Vagina (tissue), 2 donors: ENCODE results near the gene MANEA. TPM values are rescaled to one million over a fixed set of nuclear protein-coding genes. Genes with fewer than 3 reads are reported as not detected.

Source experiments
- DNase-seq, 2 donors: peaks; one replicate each; pipeline ENCODE4 v3.0.0-alpha.2; 2017; ENCODE audit errors: extremely low spot score in 2 of 2
- H3K27ac ChIP-seq: fragments of 200-600 bp; sonication (generic); one replicate; pipeline ENCODE4 v1.5.1; 2019
- H3K27me3 ChIP-seq: fragments of 200-600 bp; sonication (generic); one replicate; pipeline ENCODE4 v1.5.1; 2019
- H3K36me3 ChIP-seq, 2 donors: fragments of 200-600 bp; sonication (generic); one replicate each; pipeline ENCODE4 v1.5.1; 2017 to 2019
- H3K4me1 ChIP-seq: fragments of 200-600 bp; sonication (generic); one replicate; pipeline ENCODE4 v1.5.1; 2019
- H3K4me3 ChIP-seq, 2 donors: fragments of 200-600 bp; sonication (generic); 1 replicate in 1 of 2; 2 replicates in 1 of 2; pipeline ENCODE4 v1.5.1; 2016 to 2019
- H3K9me3 ChIP-seq: fragments of 200-600 bp; sonication (generic); one replicate; pipeline ENCODE4 v1.5.1; 2019
- POLR2A ChIP-seq, 2 donors: fragments of 450-650 bp; IDR thresholded peaks; one replicate each; pipeline ENCODE4 v1.6.1; 2017; ENCODE audit warnings: antibody characterized with exemption in 2 of 2, mild to moderate bottlenecking in 2 of 2, moderate library complexity in 2 of 2
- POLR2AphosphoS5 ChIP-seq, 2 donors: sonication (generic); formaldehyde crosslinking; IDR thresholded peaks; one replicate each; pipeline ENCODE4 v1.9.0; 2017; ENCODE audit warnings: antibody characterized with exemption in 2 of 2, mild to moderate bottlenecking in 2 of 2, low read depth in 1 of 2; ENCODE audit not compliant: insufficient read depth in 1 of 2
- intact Hi-C: fragments of 100-400 bp; cut with DNase I; formaldehyde crosslinking; loops from one replicate; pipeline ENCODE4 v1.15.1; 2023
- total RNA-seq: library from RNA; depleted of rRNA; stranded (reverse); fragments of >200 nt; gene quantifications from one replicate; pipeline ENCODE4 v1.2.3, GENCODE V29; 2016
- TF ChIP-seq, protein P1 (sequence below), 3 experiments: fragments of 450-650 bp in 2 of 3; fragments of 200-600 bp in 1 of 3; sonication (generic) in 1 of 3; IDR thresholded peaks; one replicate each; pipeline ENCODE4 v1.5.1; 2017 to 2019; ENCODE audit warnings: antibody characterized with exemption in 3 of 3, mild to moderate bottlenecking in 2 of 3, moderate library complexity in 2 of 3

MANEA gene
- total RNA-seq, 1 donor from 2014 or later, result 5.9 TPM

DNA sequence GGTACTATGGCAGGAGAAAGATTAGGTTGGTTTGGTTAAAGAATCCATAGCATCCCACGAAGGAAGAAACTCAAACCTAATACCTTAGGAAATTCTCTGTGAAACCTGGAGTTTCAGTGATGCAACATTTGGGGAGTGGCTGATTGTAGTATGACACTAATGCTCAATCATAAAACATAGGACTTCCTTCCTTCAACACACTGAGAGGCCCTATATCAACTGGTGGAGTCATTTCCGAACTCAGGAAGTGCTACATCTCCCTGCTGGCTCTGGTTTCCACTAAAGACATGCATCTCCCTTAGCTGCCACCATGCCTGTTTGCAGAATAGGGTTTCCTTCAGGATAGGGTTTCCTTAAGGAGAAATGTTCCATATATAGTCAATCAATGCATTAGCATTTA is 5.2 kb upstream of the MANEA start:
- TF ChIP-seq, protein P1, sequence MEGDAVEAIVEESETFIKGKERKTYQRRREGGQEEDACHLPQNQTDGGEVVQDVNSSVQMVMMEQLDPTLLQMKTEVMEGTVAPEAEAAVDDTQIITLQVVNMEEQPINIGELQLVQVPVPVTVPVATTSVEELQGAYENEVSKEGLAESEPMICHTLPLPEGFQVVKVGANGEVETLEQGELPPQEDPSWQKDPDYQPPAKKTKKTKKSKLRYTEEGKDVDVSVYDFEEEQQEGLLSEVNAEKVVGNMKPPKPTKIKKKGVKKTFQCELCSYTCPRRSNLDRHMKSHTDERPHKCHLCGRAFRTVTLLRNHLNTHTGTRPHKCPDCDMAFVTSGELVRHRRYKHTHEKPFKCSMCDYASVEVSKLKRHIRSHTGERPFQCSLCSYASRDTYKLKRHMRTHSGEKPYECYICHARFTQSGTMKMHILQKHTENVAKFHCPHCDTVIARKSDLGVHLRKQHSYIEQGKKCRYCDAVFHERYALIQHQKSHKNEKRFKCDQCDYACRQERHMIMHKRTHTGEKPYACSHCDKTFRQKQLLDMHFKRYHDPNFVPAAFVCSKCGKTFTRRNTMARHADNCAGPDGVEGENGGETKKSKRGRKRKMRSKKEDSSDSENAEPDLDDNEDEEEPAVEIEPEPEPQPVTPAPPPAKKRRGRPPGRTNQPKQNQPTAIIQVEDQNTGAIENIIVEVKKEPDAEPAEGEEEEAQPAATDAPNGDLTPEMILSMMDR (IDR thresholded peaks at IDR 0.05), result no peak
- TF ChIP-seq POLR2A (IDR thresholded peaks at IDR 0.05) (no peak), POLR2AphosphoS5 (IDR thresholded peaks at IDR 0.05; ENCODE audit: insufficient read depth in 1 of 2, low read depth in 1 of 2) (no peak)
- Histone ChIP-seq H3K4me3 (no peak overlapping the region), H3K36me3 (no peaks in the 10 kb centered on the region), H3K27ac (no peak overlapping the region), H3K4me1 (peaks cover 29% of the 10 kb centered on the region), H3K9me3 (no peaks in the 10 kb centered on the region), H3K27me3 (no peaks in the 10 kb centered on the region)
- intact Hi-C loops, result no loop called here
- no peak for DNase-seq

DNA sequence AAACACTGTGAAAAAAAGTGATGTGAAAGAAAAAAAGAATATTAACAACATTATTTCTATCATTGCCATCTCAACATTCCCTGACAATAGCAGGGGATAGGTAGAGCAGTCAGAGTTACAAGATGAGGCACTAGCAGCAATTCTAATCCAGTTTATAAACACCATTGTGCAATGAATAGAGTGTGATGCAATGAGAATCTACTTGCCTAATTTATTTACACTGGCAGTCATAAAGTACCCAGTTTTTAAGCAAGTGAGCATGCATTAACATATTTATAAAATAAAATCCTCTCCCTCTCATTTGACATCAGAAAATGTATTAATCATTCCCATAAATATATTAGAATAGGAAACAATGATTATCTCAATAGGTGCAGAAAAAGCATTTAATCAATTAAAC is 2.5 kb upstream of the MANEA start:
- Histone ChIP-seq H3K27me3 (no peaks in the 10 kb centered on the region), H3K36me3 (no peaks in the 10 kb centered on the region), H3K4me3 (peak overlapping the region; percentile 11 to 69), H3K4me1 (peaks cover 46% of the 10 kb centered on the region), H3K9me3 (no peaks in the 10 kb centered on the region), H3K27ac (no peak overlapping the region)
- DNase-seq, result no peak
- intact Hi-C loops, result no loop called here
- TF ChIP-seq POLR2A (IDR thresholded peaks at IDR 0.05) (no peak), POLR2AphosphoS5 (IDR thresholded peaks at IDR 0.05; ENCODE audit: insufficient read depth in 1 of 2, low read depth in 1 of 2) (peak in 1 of 2 donors; percentile 72)
- TF ChIP-seq, protein P1 (IDR thresholded peaks at IDR 0.05), result no peak

DNA sequence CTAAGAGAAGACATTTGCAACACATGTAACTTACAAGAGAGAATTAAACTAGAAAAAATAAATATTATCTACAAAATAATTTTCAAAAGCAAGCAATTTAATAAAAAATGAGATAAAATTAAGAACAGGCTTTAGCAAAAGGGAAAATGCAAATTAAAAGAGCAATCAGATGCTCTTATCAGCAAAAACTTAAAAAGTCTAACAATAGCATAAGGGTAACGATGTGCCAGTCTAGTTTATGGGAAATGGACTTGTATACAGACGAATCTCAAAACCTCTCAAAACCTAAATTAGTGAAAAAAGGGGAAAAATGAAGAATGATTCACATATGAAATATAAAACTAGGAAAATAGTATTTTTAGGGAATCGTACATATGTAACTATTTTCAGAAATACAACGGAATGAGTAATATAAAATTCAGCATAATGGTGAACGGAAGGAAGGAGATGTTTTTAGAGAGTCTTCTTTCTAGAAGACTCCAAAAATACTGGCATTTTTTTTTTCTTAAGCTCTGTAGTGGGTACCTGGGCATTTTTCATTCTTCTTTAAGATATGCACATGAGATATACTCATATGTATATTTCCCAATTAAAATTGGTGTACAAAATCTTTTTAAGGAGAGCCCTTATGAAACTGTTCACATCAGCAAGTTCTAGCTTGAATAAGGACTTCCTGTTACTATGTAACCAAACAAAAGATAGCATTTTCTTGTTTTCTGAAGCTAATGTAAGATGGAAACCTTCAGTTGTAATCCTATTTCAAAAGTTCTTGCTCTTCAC is 927 bp upstream of the MANEA start:
- intact Hi-C loops, result no loop called here
- TF ChIP-seq POLR2AphosphoS5 (IDR thresholded peaks at IDR 0.05; ENCODE audit: insufficient read depth in 1 of 2, low read depth in 1 of 2), result peak in 1 of 2 donors; percentile 55
- TF ChIP-seq, protein P1 (IDR thresholded peaks at IDR 0.05), result no peak

DNA sequence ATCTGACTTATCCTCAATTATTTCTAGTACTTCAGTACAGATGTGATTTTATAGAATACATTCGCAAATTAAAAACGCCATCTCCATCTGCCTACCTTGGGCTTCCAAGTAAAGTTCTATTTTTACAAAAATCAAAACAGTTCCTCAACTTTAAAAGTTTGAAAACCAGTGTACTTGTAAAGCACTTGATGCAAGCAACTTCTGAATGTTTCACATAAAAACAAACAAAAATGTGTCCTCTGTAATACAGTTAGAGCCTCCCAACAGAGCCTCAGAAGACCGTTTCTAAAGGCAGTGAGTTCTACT is 384 bp upstream of the MANEA start:
- Histone ChIP-seq H3K9me3 (no peaks in the 10 kb centered on the region), H3K4me1 (peaks cover 46% of the 10 kb centered on the region), H3K27ac (peak overlapping the region; percentile 96), H3K36me3 (no peaks in the 10 kb centered on the region), H3K27me3 (no peaks in the 10 kb centered on the region), H3K4me3 (peak overlapping the region; percentile 63 to 69)
- no peak for DNase-seq
- no peak for TF ChIP-seq POLR2AphosphoS5 (IDR thresholded peaks at IDR 0.05; ENCODE audit: insufficient read depth in 1 of 2, low read depth in 1 of 2)
- TF ChIP-seq, protein P1 (IDR thresholded peaks at IDR 0.05), result no peak
- no peak for TF ChIP-seq POLR2A (IDR thresholded peaks at IDR 0.05)
- intact Hi-C loops, result no loop called here

More for the DNA sequence above, 927 bp upstream of the MANEA start:
- Histone ChIP-seq H3K27ac (peak overlapping the region; percentile 96), H3K27me3 (no peaks in the 10 kb centered on the region), H3K36me3 (no peaks in the 10 kb centered on the region), H3K9me3 (no peaks in the 10 kb centered on the region), H3K4me3 (peak overlapping the region; percentile 63 to 69), H3K4me1 (peaks cover 46% of the 10 kb centered on the region)
- no peak for DNase-seq

DNA sequence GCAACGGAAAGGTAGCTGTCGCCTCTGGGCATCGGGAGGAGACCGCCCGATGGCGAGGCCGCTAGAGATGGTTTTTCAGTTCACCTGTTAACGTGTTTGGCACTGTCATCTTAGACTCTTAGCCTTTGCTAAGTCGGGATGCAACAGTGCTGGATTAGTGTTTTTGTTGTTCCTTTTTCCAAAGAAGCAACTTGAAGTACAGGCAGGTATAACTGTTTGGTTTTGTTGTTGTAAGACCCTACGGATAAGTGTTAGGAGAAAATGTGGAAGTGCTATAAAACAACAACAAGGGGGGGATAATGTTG is 723 bp downstream of the MANEA start:
- no peak for DNase-seq
- Histone ChIP-seq H3K9me3 (no peaks in the 10 kb centered on the region), H3K4me3 (peak overlapping the region; percentile 63 to 69), H3K27me3 (no peaks in the 10 kb centered on the region), H3K27ac (peak overlapping the region; percentile 96), H3K36me3 (no peaks in the 10 kb centered on the region), H3K4me1 (peaks cover 46% of the 10 kb centered on the region)
- intact Hi-C loops, result no loop called here
- TF ChIP-seq, protein P1 (IDR thresholded peaks at IDR 0.05), result no peak
- TF ChIP-seq POLR2A (IDR thresholded peaks at IDR 0.05), result no peak
- no peak for TF ChIP-seq POLR2AphosphoS5 (IDR thresholded peaks at IDR 0.05; ENCODE audit: insufficient read depth in 1 of 2, low read depth in 1 of 2)
